ENCODE measurements around the gene POLR2E. TPM values are rescaled to one million over a fixed set of nuclear protein-coding genes. Genes with fewer than 3 reads are reported as not detected.

The POLR2E gene
- total and polyA plus RNA-seq, 9 of the 15 experiments (the other 6 are each of a cell fraction or from before 2014, with no cell fraction given) = 3.4 to 413 (median 244) TPM

DNA sequence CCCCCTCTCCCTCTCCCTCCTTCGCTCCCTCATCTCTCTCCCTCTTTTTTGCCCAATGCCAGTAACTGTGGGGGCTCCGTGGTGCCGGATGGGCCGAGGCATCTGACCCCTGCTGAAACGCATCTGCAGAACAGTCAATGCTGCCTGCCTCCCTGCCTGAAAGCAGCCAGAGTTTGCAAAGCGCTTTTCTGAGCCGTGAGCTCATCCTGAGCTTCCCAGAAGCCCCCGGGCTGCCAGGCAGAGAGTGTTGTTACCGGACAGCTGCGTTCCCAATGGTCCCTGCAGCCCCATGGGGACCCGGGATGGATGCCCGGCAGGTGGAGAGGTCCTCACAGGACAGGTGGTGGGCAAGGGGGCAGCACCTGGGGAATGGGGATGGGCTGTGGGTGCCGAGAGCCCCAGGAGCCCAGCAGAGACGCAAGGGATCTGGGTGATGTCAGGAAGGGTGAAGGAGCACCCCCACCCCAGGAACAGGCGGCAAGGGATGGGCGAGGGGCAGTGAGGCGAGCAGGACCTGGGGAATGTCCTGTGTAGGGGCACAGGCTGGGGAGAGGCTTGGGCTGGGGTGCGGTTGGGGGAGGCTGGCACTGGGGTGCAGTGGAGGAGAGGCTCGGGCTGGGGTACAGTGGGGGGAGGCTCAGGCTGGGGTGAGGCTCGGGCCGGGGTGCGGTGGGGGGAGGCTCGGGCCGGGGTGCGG lies 41.6 kb upstream of the POLR2E start (continued):
- TF ChIP-seq, protein P1, sequence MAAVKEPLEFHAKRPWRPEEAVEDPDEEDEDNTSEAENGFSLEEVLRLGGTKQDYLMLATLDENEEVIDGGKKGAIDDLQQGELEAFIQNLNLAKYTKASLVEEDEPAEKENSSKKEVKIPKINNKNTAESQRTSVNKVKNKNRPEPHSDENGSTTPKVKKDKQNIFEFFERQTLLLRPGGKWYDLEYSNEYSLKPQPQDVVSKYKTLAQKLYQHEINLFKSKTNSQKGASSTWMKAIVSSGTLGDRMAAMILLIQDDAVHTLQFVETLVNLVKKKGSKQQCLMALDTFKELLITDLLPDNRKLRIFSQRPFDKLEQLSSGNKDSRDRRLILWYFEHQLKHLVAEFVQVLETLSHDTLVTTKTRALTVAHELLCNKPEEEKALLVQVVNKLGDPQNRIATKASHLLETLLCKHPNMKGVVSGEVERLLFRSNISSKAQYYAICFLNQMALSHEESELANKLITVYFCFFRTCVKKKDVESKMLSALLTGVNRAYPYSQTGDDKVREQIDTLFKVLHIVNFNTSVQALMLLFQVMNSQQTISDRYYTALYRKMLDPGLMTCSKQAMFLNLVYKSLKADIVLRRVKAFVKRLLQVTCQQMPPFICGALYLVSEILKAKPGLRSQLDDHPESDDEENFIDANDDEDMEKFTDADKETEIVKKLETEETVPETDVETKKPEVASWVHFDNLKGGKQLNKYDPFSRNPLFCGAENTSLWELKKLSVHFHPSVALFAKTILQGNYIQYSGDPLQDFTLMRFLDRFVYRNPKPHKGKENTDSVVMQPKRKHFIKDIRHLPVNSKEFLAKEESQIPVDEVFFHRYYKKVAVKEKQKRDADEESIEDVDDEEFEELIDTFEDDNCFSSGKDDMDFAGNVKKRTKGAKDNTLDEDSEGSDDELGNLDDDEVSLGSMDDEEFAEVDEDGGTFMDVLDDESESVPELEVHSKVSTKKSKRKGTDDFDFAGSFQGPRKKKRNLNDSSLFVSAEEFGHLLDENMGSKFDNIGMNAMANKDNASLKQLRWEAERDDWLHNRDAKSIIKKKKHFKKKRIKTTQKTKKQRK (IDR thresholded peaks at IDR 0.05; ENCODE audit: borderline replicate concordance, low read depth, low read length) = no peak
- TF ChIP-seq HMBOX1 (IDR thresholded peaks at IDR 0.05) = no peak
- no peak for TF ChIP-seq SMAD1 (IDR thresholded peaks at IDR 0.05; ENCODE audit: low read depth, low read length, partially characterized antibody)
- no peak for TF ChIP-seq PCBP1 (IDR thresholded peaks at IDR 0.05; ENCODE audit: low read depth, low read length, poor library complexity, severe bottlenecking)
- no peak for TF ChIP-seq PPARD (CRISPR knock-in tag; IDR thresholded peaks at IDR 0.05)
- TF ChIP-seq PHB2 (IDR thresholded peaks at IDR 0.05; ENCODE audit: low read depth) = no peak
- no peak for TF ChIP-seq ZNF589 (CRISPR knock-in tag; IDR thresholded peaks at IDR 0.05; ENCODE audit: low read depth)
- TF ChIP-seq, protein P2, sequence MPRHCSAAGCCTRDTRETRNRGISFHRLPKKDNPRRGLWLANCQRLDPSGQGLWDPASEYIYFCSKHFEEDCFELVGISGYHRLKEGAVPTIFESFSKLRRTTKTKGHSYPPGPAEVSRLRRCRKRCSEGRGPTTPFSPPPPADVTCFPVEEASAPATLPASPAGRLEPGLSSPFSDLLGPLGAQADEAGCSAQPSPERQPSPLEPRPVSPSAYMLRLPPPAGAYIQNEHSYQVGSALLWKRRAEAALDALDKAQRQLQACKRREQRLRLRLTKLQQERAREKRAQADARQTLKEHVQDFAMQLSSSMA (CRISPR knock-in tag; IDR thresholded peaks at IDR 0.05) = no peak
- no peak for TF ChIP-seq ESRRA (IDR thresholded peaks at IDR 0.05; ENCODE audit: borderline replicate concordance, low read depth)
- TF ChIP-seq, protein P3, sequence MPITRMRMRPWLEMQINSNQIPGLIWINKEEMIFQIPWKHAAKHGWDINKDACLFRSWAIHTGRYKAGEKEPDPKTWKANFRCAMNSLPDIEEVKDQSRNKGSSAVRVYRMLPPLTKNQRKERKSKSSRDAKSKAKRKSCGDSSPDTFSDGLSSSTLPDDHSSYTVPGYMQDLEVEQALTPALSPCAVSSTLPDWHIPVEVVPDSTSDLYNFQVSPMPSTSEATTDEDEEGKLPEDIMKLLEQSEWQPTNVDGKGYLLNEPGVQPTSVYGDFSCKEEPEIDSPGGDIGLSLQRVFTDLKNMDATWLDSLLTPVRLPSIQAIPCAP (CRISPR knock-in tag; IDR thresholded peaks at IDR 0.05; ENCODE audit: borderline replicate concordance) = no peak
- no peak for TF ChIP-seq FUS (optimal IDR thresholded peaks at IDR 0.05; ENCODE audit: low read depth, low read length)
- no peak for TF ChIP-seq TRIM24 (IDR thresholded peaks at IDR 0.05)
- no peak for TF ChIP-seq SAFB2 (IDR thresholded peaks at IDR 0.05; ENCODE audit: borderline replicate concordance, low read depth, low read length, severe bottlenecking)

Measured in K562 (cell line).